Measurements from ENCODE around the gene ATR. TPM values are rescaled to one million over a fixed set of nuclear protein-coding genes. Genes with fewer than 3 reads are reported as not detected.

ATR gene
- total RNA-seq, 3 donors from 2014 or later (not counting 1 experiment from before 2014, with no cell fraction given), result 39.9 to 47.9 (median 45.8) TPM

- peaks cover under 1 to 5% of the 10 kb centered on the region in 2 donors for H3K27me3 Mint-ChIP-seq (ENCODE audit: low read depth in 2 of 2)
- H3K27ac ChIP-seq (ENCODE audit: low read length), result no peak overlapping the region
- H3K4me1 ChIP-seq (ENCODE audit: control insufficient read depth, insufficient read depth, low read length), result no peaks in the 10 kb centered on the region
- no peak overlapping the region for H3K4me3 ChIP-seq (ENCODE audit: low read length)
- 96% methylated on average over 2 of the region's 2 CpGs for WGBS (ENCODE audit: insufficient coverage)
- intact Hi-C loops (cut with micrococcal nuclease), result no loop called here
- no peaks in the 10 kb centered on the region for H3K9me3 ChIP-seq (ENCODE audit: control insufficient read depth, insufficient read depth, low read length)
- H3K4me1 Mint-ChIP-seq, result no peaks in the 10 kb centered on the region
- no peak overlapping the region for H3K4me3 Mint-ChIP-seq
- no peak for ATAC-seq
- H3K27ac Mint-ChIP-seq, result no peak overlapping the region
- H3K27me3 ChIP-seq (ENCODE audit: control insufficient read depth, insufficient read depth, low read length), result no peaks in the 10 kb centered on the region
- DNase-seq, result no peak
- TF ChIP-seq CTCF (IDR thresholded peaks at IDR 0.05), result no peak
- no peaks in the 10 kb centered on the region for H3K36me3 ChIP-seq (ENCODE audit: control insufficient read depth, insufficient read depth, low read length)
- H3K36me3 Mint-ChIP-seq, result no peaks in the 10 kb centered on the region
- no peaks in the 10 kb centered on the region for H3K9me3 Mint-ChIP-seq
Observed at GRCh38 chr3:142624341-142625152, 46.0 kb upstream of the ATR start.

- no peak for DNase-seq
- Histone ChIP-seq H3K4me3 (ENCODE audit: low read length) (no peak overlapping the region), H3K27ac (ENCODE audit: low read length) (no peak overlapping the region), H3K4me1 (ENCODE audit: control insufficient read depth, insufficient read depth, low read length) (no peaks in the 10 kb centered on the region), H3K9me3 (ENCODE audit: control insufficient read depth, insufficient read depth, low read length) (no peaks in the 10 kb centered on the region), H3K36me3 (ENCODE audit: control insufficient read depth, insufficient read depth, low read length) (no peaks in the 10 kb centered on the region), H3K27me3 (ENCODE audit: control insufficient read depth, insufficient read depth, low read length) (no peaks in the 10 kb centered on the region)
- intact Hi-C loops (cut with micrococcal nuclease), result no loop called here
- Mint-ChIP-seq H3K4me1 (no peaks in the 10 kb centered on the region), H3K9me3 (no peaks in the 10 kb centered on the region), H3K27me3 (ENCODE audit: low read depth in 2 of 2) (peaks cover 8 to 11% of the 10 kb centered on the region in 2 donors), H3K27ac (no peak overlapping the region), H3K36me3 (no peaks in the 10 kb centered on the region), H3K4me3 (no peak overlapping the region)
- no peak for ATAC-seq
- TF ChIP-seq CTCF (IDR thresholded peaks at IDR 0.05), result no peak
Observed at GRCh38 chr3:142623194-142623593, 44.7 kb upstream of the ATR start.

- H3K36me3 ChIP-seq (ENCODE audit: control insufficient read depth, insufficient read depth, low read length), result no peaks in the 10 kb centered on the region
Observed at GRCh38 chr3:142622405-142622804, 43.9 kb upstream of the ATR start.

More at GRCh38 chr3:142622405-142622804, 43.9 kb upstream of the ATR start:
- ATAC-seq, result no peak
- no peak for TF ChIP-seq CTCF (IDR thresholded peaks at IDR 0.05)
- WGBS (ENCODE audit: insufficient coverage), result 80% methylated on average over 1 of the region's 2 CpGs
- DNase-seq, result no peak
- no peaks in the 10 kb centered on the region for H3K4me1 Mint-ChIP-seq
- no peak overlapping the region for H3K4me3 Mint-ChIP-seq
- H3K27ac Mint-ChIP-seq, result no peak overlapping the region
- H3K4me1 ChIP-seq (ENCODE audit: control insufficient read depth, insufficient read depth, low read length), result no peaks in the 10 kb centered on the region
- no peak overlapping the region for H3K27ac ChIP-seq (ENCODE audit: low read length)
- no peaks in the 10 kb centered on the region for H3K9me3 Mint-ChIP-seq
- H3K27me3 ChIP-seq (ENCODE audit: control insufficient read depth, insufficient read depth, low read length), result no peaks in the 10 kb centered on the region
- H3K9me3 ChIP-seq (ENCODE audit: control insufficient read depth, insufficient read depth, low read length), result no peaks in the 10 kb centered on the region
- intact Hi-C loops (cut with micrococcal nuclease), result no loop called here
- H3K27me3 Mint-ChIP-seq (ENCODE audit: low read depth in 2 of 2), result peaks cover 8 to 11% of the 10 kb centered on the region in 2 donors
- no peaks in the 10 kb centered on the region for H3K36me3 Mint-ChIP-seq
- H3K4me3 ChIP-seq (ENCODE audit: low read length), result no peak overlapping the region

Data from natural killer cell (primary cell).